Measurements from ENCODE around the gene TRPC1.

DNA sequence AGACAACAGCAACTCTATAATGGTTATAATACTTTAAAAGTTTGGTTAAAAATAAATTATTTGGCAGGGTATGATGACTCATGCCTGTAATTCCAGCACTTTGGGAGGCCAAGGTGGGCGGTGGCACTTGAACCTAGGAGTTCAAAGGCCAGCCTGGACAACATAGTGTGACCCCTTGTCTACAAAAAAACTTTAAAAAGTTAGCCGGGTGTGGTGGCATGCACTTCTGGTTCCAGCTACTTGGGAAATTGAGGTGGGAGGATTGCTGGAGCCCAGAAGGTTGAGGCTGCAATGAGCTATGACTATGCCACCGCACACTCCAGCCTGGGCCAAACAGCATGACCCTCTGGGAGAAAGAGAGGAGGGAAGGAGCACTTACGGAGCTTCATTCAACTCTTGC lies 7.7 kb upstream of the TRPC1 start:
- TF ChIP-seq CTCF (IDR thresholded peaks at IDR 0.05; ENCODE audit: insufficient read depth, low read depth, low read length), result no peak
- TF ChIP-seq EZH2 (IDR thresholded peaks at IDR 0.05; ENCODE audit: insufficient read depth, low read length), result no peak

Measured in astrocyte (in vitro differentiated cells and primary cell).